Prostate gland (tissue), 2 donors: Measurements from ENCODE around the gene GRIN1. TPM values are rescaled to one million over a fixed set of nuclear protein-coding genes. Genes with fewer than 3 reads are reported as not detected.
A peak's percentile ranks its signal among the peaks of the same experiment; 100 is the strongest.

Source experiments
- DNase-seq: peaks from one replicate; pipeline ENCODE4 v3.0.0-alpha.2; 2019; ENCODE audit warnings: low spot score
- H3K27ac ChIP-seq, 2 donors: fragments of 200-600 bp; sonication (generic); 2 replicates each; pipeline ENCODE4 v1.5.1; 2017 to 2019
- H3K27me3 ChIP-seq: fragments of 200-600 bp; sonication (generic); replicated peaks from 2 replicates; pipeline ENCODE4 v1.5.1; 2019; ENCODE audit not compliant: insufficient read depth
- H3K36me3 ChIP-seq, 2 donors: fragments of 200-600 bp; sonication (generic); 1 replicate in 1 of 2; 2 replicates in 1 of 2; pipeline versions ENCODE4 v1.5.1 to v1.8.1; 2017 to 2019
- H3K4me1 ChIP-seq: fragments of 200-600 bp; sonication (generic); replicated peaks from 2 replicates; pipeline ENCODE4 v1.5.1; 2019
- H3K4me3 ChIP-seq, 2 donors: fragments of 200-600 bp; sonication (generic); 2 replicates each; pipeline ENCODE4 v1.5.1; 2017 to 2019
- H3K9me3 ChIP-seq: fragments of 200-600 bp; sonication (generic); 2 replicates; pipeline ENCODE4 v1.5.1; 2017
- POLR2A ChIP-seq: fragments of 450-650 bp; IDR thresholded peaks from one replicate; pipeline ENCODE4 v1.6.1; 2016; ENCODE audit warnings: antibody characterized with exemption, mild to moderate bottlenecking
- POLR2AphosphoS5 ChIP-seq: sonication (generic); formaldehyde crosslinking; IDR thresholded peaks from one replicate; pipeline ENCODE4 v1.6.1; 2017; ENCODE audit warnings: antibody characterized with exemption
- WGBS: methylation state at CpG from one replicate; pipeline ENCODE4 v1.1.5; 2018; 5-methylcytosine and 5-hydroxymethylcytosine counted together
- intact Hi-C: fragments of 100-400 bp; cut with DNase I; formaldehyde crosslinking; loops from one replicate; pipeline ENCODE4 v1.14.2; 2022
- total RNA-seq, 2 donors: library from RNA; depleted of rRNA; stranded (reverse); fragments of >200 nt; gene quantifications; one replicate each; pipeline ENCODE4 v1.1.0, GENCODE V29; 2016
- TF ChIP-seq, protein P1 (sequence below), 4 experiments: fragments of 200-600 bp in 2 of 4; fragments of 450-650 bp in 2 of 4; sonication (generic) in 2 of 4; IDR thresholded peaks; 1 replicate in 3 of 4; 2 replicates in 1 of 4; pipeline ENCODE4 v1.5.1; 2016 to 2019; ENCODE audit warnings: antibody characterized with exemption in 4 of 4, mild to moderate bottlenecking in 2 of 4, moderate library complexity in 2 of 4

The GRIN1 gene
- total RNA-seq, 2 donors from 2014 or later, result 0.59 to 1.8 TPM

DNA sequence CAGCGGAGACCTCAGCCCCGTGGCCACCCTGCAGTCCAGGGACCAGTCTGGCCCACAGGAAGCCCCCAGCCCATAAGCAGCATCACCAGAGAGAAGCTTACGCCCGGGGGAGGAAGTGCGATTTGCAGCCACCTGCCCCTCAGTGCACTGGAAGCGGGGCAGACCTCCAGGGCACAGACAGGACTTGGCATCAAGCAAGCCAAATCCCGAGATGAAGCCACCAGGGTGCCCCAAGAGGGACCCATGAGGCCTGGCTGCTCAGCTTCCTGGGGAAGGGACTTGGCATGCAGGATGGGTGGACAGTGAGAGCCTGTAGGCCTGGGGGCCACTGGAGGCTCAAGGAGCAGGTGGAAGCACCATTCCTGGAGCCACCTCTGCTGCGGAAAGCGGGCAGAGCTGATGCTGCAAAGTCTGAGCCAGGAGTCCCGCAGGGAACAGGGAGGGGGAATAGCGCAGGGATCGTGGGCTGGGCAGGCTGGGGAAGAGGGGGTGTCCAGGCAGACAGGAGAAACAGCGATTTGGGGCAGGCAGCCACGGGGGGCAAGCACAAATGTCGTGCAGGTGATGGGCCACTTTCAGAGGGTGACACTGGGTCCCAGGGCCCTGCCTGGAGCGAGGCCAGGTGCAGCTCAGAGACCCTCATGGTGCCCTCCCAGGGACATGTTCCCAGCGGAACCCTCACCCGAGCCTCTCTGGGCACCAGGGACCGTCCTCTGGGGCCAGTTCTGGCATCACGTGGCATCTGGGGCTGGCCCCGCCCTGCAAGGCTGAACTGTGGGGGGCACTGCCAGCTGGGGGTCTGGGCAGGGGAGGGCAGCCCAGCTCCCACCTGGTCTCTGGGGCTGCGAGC lies 27.7 kb downstream of the GRIN1 start:
- Histone ChIP-seq H3K27me3 (peaks cover 3% of the 10 kb centered on the region), H3K4me3 (no peak overlapping the region), H3K36me3 (no peaks in the 10 kb centered on the region), H3K27ac (no peak overlapping the region), H3K9me3 (no peaks in the 10 kb centered on the region), H3K4me1 (peaks cover 28% of the 10 kb centered on the region)
- WGBS, result 63% methylated on average over 22 of the region's 22 CpGs
- TF ChIP-seq POLR2A, result no peak
- TF ChIP-seq POLR2AphosphoS5, result no peak
- TF ChIP-seq, protein P1, sequence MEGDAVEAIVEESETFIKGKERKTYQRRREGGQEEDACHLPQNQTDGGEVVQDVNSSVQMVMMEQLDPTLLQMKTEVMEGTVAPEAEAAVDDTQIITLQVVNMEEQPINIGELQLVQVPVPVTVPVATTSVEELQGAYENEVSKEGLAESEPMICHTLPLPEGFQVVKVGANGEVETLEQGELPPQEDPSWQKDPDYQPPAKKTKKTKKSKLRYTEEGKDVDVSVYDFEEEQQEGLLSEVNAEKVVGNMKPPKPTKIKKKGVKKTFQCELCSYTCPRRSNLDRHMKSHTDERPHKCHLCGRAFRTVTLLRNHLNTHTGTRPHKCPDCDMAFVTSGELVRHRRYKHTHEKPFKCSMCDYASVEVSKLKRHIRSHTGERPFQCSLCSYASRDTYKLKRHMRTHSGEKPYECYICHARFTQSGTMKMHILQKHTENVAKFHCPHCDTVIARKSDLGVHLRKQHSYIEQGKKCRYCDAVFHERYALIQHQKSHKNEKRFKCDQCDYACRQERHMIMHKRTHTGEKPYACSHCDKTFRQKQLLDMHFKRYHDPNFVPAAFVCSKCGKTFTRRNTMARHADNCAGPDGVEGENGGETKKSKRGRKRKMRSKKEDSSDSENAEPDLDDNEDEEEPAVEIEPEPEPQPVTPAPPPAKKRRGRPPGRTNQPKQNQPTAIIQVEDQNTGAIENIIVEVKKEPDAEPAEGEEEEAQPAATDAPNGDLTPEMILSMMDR (IDR thresholded peaks at IDR 0.05), result no peak
- intact Hi-C loops, result no loop called here
- DNase-seq, result no peak

DNA sequence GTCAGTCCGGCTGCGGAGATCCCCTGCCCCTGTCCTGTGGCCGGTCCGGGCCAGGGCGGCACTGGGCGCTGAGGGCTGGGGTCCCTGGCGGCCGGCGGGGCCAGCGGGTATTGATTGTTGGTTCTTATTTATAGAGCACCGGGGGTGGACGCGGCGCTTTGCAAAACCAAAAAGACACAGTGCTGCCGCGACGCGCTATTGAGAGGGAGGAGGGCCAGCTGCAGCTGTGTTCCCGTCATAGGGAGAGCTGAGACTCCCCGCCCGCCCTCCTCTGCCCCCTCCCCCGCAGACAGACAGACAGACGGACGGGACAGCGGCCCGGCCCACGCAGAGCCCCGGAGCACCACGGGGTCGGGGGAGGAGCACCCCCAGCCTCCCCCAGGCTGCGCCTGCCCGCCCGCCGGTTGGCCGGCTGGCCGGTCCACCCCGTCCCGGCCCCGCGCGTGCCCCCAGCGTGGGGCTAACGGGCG lies 28.4 kb downstream of the GRIN1 start:
- TF ChIP-seq, protein P1 (IDR thresholded peaks at IDR 0.05), result no peak
- TF ChIP-seq POLR2AphosphoS5 (no peak), POLR2A (no peak)
- intact Hi-C loops, result no loop called here
- H3K4me3 ChIP-seq, result peak overlapping the region; percentile 40 to 58
- peaks cover 3% of the 10 kb centered on the region for H3K27me3 ChIP-seq
- H3K27ac ChIP-seq, result peak overlapping the region in 1 of 2 donors; percentile 79
- H3K9me3 ChIP-seq, result no peaks in the 10 kb centered on the region
- no peak for DNase-seq
- H3K36me3 ChIP-seq, result no peaks in the 10 kb centered on the region
- peaks cover 32% of the 10 kb centered on the region for H3K4me1 ChIP-seq
- whole genome bisulfite sequencing, result 31% methylated on average over 25 of the region's 44 CpGs

DNA sequence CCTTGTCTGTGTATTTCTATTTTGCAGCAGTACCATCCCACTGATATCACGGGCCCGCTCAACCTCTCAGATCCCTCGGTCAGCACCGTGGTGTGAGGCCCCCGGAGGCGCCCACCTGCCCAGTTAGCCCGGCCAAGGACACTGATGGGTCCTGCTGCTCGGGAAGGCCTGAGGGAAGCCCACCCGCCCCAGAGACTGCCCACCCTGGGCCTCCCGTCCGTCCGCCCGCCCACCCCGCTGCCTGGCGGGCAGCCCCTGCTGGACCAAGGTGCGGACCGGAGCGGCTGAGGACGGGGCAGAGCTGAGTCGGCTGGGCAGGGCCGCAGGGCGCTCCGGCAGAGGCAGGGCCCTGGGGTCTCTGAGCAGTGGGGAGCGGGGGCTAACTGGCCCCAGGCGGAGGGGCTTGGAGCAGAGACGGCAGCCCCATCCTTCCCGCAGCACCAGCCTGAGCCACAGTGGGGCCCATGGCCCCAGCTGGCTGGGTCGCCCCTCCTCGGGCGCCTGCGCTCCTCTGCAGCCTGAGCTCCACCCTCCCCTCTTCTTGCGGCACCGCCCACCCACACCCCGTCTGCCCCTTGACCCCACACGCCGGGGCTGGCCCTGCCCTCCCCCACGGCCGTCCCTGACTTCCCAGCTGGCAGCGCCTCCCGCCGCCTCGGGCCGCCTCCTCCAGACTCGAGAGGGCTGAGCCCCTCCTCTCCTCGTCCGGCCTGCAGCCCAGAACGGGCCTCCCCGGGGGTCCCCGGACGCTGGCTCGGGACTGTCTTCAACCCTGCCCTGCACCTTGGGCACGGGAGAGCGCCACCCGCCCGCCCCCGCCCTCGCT lies 29.0 kb downstream of the GRIN1 start:
- intact Hi-C loops, result no loop called here

DNA sequence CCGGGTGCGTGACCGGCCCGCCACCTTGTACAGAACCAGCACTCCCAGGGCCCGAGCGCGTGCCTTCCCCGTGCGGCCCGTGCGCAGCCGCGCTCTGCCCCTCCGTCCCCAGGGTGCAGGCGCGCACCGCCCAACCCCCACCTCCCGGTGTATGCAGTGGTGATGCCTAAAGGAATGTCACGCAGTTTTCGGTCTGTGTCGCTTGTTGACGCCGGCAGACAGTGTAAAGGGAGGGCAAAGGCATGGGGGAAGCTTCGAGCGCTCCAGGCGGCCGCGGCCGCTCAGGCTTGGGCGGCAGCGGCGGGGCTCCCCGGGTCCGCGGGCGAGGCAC lies 29.6 kb downstream of the GRIN1 start:
- Histone ChIP-seq H3K27ac (peak overlapping the region; percentile 26 to 79), H3K4me1 (peaks cover 37% of the 10 kb centered on the region), H3K9me3 (no peaks in the 10 kb centered on the region), H3K4me3 (peak overlapping the region; percentile 40 to 58), H3K27me3 (peaks cover 3% of the 10 kb centered on the region), H3K36me3 (no peaks in the 10 kb centered on the region)
- DNase-seq, result no peak
- TF ChIP-seq POLR2AphosphoS5 (no peak), POLR2A (no peak)
- TF ChIP-seq, protein P1 (IDR thresholded peaks at IDR 0.05), result no peak
- intact Hi-C loops, result no loop called here
- 0% methylated on average over 30 of the region's 36 CpGs for WGBS

More for the DNA sequence above, 29.0 kb downstream of the GRIN1 start:
- TF ChIP-seq, protein P1 (IDR thresholded peaks at IDR 0.05), result no peak
- TF ChIP-seq POLR2AphosphoS5 (no peak), POLR2A (no peak)
- Histone ChIP-seq H3K4me1 (peaks cover 32% of the 10 kb centered on the region), H3K36me3 (no peaks in the 10 kb centered on the region), H3K27ac (peak overlapping the region; percentile 26 to 79), H3K9me3 (no peaks in the 10 kb centered on the region), H3K27me3 (peaks cover 3% of the 10 kb centered on the region), H3K4me3 (peak overlapping the region; percentile 40 to 58)
- no peak for DNase-seq
- 7% methylated on average over 35 of the region's 57 CpGs for WGBS
